Measurements from ENCODE around the gene WNT7B.

DNA sequence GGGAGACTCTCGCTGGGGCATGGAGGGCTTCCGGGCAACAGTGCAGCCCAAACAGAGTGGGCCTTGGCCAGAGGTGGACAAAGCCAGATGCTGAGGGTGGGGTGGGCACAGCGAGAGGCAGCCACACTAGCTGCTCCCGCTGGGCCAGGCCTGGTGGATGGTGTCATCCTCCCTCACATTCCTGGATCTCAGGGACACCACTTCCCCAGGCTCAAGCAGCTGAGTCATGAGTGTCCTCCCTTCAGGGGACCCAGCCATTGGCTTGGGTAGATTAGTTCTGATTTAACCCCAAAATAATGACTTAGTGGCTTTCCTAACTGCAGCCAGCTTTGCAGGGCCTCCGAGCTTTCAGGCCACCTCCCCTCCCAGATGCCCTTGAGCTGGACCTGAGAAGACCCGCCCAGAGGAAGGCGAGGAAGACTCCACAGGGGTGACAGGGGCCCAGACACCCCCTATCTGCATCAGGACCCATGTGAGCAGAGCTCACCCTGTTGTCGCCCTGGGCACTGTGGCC lies 25.9 kb upstream of the WNT7B start:
- TF ChIP-seq TCF4 (CRISPR knock-in tag; IDR thresholded peaks at IDR 0.05; ENCODE audit: borderline replicate concordance) (no peak), ZFP3 (CRISPR knock-in tag; IDR thresholded peaks at IDR 0.05) (no peak), TOX (CRISPR knock-in tag; IDR thresholded peaks at IDR 0.05; ENCODE audit: borderline replicate concordance) (no peak), ISL1 (CRISPR knock-in tag; IDR thresholded peaks at IDR 0.05) (no peak), ZNF565 (CRISPR knock-in tag; conservative IDR thresholded peaks at IDR 0.05; ENCODE audit: low read depth) (no peak), RARB (CRISPR knock-in tag; IDR thresholded peaks at IDR 0.05) (no peak), ZFP30 (CRISPR knock-in tag; IDR thresholded peaks at IDR 0.05) (no peak), ARNTL (CRISPR knock-in tag; IDR thresholded peaks at IDR 0.05; ENCODE audit: borderline replicate concordance, low read depth) (no peak)
- TF ChIP-seq, protein P1, sequence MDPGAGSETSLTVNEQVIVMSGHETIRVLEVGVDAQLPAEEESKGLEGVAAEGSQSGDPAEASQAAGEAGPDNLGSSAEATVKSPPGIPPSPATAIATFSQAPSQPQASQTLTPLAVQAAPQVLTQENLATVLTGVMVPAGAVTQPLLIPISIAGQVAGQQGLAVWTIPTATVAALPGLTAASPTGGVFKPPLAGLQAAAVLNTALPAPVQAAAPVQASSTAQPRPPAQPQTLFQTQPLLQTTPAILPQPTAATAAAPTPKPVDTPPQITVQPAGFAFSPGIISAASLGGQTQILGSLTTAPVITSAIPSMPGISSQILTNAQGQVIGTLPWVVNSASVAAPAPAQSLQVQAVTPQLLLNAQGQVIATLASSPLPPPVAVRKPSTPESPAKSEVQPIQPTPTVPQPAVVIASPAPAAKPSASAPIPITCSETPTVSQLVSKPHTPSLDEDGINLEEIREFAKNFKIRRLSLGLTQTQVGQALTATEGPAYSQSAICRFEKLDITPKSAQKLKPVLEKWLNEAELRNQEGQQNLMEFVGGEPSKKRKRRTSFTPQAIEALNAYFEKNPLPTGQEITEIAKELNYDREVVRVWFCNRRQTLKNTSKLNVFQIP (CRISPR knock-in tag; IDR thresholded peaks at IDR 0.05; ENCODE audit: borderline replicate concordance, low read depth) = no peak
- TF ChIP-seq, protein P2, sequence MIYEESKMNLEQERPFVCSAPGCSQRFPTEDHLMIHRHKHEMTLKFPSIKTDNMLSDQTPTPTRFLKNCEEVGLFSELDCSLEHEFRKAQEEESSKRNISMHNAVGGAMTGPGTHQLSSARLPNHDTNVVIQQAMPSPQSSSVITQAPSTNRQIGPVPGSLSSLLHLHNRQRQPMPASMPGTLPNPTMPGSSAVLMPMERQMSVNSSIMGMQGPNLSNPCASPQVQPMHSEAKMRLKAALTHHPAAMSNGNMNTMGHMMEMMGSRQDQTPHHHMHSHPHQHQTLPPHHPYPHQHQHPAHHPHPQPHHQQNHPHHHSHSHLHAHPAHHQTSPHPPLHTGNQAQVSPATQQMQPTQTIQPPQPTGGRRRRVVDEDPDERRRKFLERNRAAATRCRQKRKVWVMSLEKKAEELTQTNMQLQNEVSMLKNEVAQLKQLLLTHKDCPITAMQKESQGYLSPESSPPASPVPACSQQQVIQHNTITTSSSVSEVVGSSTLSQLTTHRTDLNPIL (CRISPR knock-in tag; IDR thresholded peaks at IDR 0.05; ENCODE audit: low read depth) = no peak
